Measurements from ENCODE around the gene SAFB. TPM values are rescaled to one million over a fixed set of nuclear protein-coding genes. Genes with fewer than 3 reads are reported as not detected.

SAFB gene
- total RNA-seq, 2 donors from 2014 or later, result 130 to 153 TPM

- no peak overlapping the region for H3K27ac Mint-ChIP-seq
- Histone ChIP-seq H3K4me1 (ENCODE audit: control insufficient read depth, insufficient read depth, low read length) (no peaks in the 10 kb centered on the region), H3K36me3 (ENCODE audit: control insufficient read depth, insufficient read depth, low read length) (peaks cover 91% of the 10 kb centered on the region), H3K27ac (ENCODE audit: low read depth, low read length) (no peak overlapping the region), H3K9ac (ENCODE audit: extremely low read depth, low read length, poor library complexity, severe bottlenecking) (no peak overlapping the region), H3K9me3 (ENCODE audit: control insufficient read depth, low read length) (no peaks in the 10 kb centered on the region), H3K27me3 (ENCODE audit: control insufficient read depth, insufficient read depth, low read length, poor library complexity, severe bottlenecking) (no peaks in the 10 kb centered on the region), H3K4me3 (ENCODE audit: low read length) (no peak overlapping the region)
- peaks cover 80% of the 10 kb centered on the region for H3K36me3 Mint-ChIP-seq (ENCODE audit: low read depth)
- no peak for DNase-seq
- H3K4me3 Mint-ChIP-seq, result no peak overlapping the region
- H3K9me3 Mint-ChIP-seq, result no peaks in the 10 kb centered on the region
- H3K27me3 Mint-ChIP-seq (ENCODE audit: insufficient read depth), result no peaks in the 10 kb centered on the region
- WGBS, 2 experiments (ENCODE audit: insufficient coverage in 1 of 2, insufficient read length in 1 of 2), result 94 to 95% methylated on average over 3 to 5 of the region's 5 CpGs
- no peaks in the 10 kb centered on the region for H3K4me1 Mint-ChIP-seq
- TF ChIP-seq, protein P1, sequence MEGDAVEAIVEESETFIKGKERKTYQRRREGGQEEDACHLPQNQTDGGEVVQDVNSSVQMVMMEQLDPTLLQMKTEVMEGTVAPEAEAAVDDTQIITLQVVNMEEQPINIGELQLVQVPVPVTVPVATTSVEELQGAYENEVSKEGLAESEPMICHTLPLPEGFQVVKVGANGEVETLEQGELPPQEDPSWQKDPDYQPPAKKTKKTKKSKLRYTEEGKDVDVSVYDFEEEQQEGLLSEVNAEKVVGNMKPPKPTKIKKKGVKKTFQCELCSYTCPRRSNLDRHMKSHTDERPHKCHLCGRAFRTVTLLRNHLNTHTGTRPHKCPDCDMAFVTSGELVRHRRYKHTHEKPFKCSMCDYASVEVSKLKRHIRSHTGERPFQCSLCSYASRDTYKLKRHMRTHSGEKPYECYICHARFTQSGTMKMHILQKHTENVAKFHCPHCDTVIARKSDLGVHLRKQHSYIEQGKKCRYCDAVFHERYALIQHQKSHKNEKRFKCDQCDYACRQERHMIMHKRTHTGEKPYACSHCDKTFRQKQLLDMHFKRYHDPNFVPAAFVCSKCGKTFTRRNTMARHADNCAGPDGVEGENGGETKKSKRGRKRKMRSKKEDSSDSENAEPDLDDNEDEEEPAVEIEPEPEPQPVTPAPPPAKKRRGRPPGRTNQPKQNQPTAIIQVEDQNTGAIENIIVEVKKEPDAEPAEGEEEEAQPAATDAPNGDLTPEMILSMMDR (conservative IDR thresholded peaks at IDR 0.05), result peak; percentile 48
These were observed 28.5 kb downstream of the SAFB start for GRCh38 chr19:5651361-5651760.

DNA sequence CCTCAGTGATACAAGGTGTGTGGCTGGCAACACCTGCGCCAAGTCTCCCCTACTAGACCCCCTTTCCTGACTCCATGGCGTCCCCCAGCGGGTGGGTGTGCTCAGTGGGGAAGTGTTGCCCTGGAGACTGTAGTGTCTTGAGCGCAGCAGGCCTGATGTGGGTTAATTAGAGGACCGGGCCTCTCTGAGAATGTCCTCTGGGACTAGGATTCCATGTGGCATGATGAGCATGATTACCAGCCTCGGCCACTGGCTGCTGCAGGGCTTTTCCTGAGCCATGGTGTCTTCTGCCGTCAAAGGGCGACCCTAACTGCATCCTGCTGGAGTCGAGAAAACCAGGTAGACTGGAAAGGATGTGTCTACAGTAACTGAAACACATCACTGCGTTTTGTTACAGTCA, 29.4 kb downstream of the SAFB start:
- no peak overlapping the region for H3K4me3 ChIP-seq (ENCODE audit: low read length)
- no peaks in the 10 kb centered on the region for H3K9me3 Mint-ChIP-seq
- H3K9ac ChIP-seq (ENCODE audit: extremely low read depth, low read length, poor library complexity, severe bottlenecking), result no peak overlapping the region
- H3K4me1 Mint-ChIP-seq, result no peaks in the 10 kb centered on the region
- DNase-seq, result no peak
- H3K27me3 ChIP-seq (ENCODE audit: control insufficient read depth, insufficient read depth, low read length, poor library complexity, severe bottlenecking), result no peaks in the 10 kb centered on the region
- TF ChIP-seq, protein P1 (conservative IDR thresholded peaks at IDR 0.05), result no peak
- peaks cover 88% of the 10 kb centered on the region for H3K36me3 ChIP-seq (ENCODE audit: control insufficient read depth, insufficient read depth, low read length)
- WGBS, 2 experiments (ENCODE audit: insufficient coverage in 1 of 2, insufficient read length in 1 of 2), result 92 to 95% methylated on average over 7 to 10 of the region's 10 CpGs
- H3K27ac ChIP-seq (ENCODE audit: low read depth, low read length), result no peak overlapping the region
- H3K9me3 ChIP-seq (ENCODE audit: control insufficient read depth, low read length), result no peaks in the 10 kb centered on the region
- no peak overlapping the region for H3K27ac Mint-ChIP-seq
- no peaks in the 10 kb centered on the region for H3K27me3 Mint-ChIP-seq (ENCODE audit: insufficient read depth)
- H3K4me1 ChIP-seq (ENCODE audit: control insufficient read depth, insufficient read depth, low read length), result no peaks in the 10 kb centered on the region
- peaks cover 75% of the 10 kb centered on the region for H3K36me3 Mint-ChIP-seq (ENCODE audit: low read depth)
- H3K4me3 Mint-ChIP-seq, result no peak overlapping the region

- 90 to 92% methylated on average over 5 of the region's 5 CpGs for whole genome bisulfite sequencing, 2 experiments (ENCODE audit: insufficient coverage in 1 of 2, insufficient read length in 1 of 2)
- H3K36me3 ChIP-seq (ENCODE audit: control insufficient read depth, insufficient read depth, low read length), result peaks cover 89% of the 10 kb centered on the region
- H3K36me3 Mint-ChIP-seq (ENCODE audit: low read depth), result peaks cover 74% of the 10 kb centered on the region
These were observed 32.0 kb downstream of the SAFB start for GRCh38 chr19:5654931-5655330.

More at GRCh38 chr19:5654931-5655330, 32.0 kb downstream of the SAFB start:
- no peaks in the 10 kb centered on the region for H3K9me3 Mint-ChIP-seq
- DNase-seq, result no peak
- H3K4me3 Mint-ChIP-seq, result no peak overlapping the region
- Histone ChIP-seq H3K9ac (ENCODE audit: extremely low read depth, low read length, poor library complexity, severe bottlenecking) (no peak overlapping the region), H3K27ac (ENCODE audit: low read depth, low read length) (no peak overlapping the region), H3K4me1 (ENCODE audit: control insufficient read depth, insufficient read depth, low read length) (no peaks in the 10 kb centered on the region), H3K27me3 (ENCODE audit: control insufficient read depth, insufficient read depth, low read length, poor library complexity, severe bottlenecking) (no peaks in the 10 kb centered on the region), H3K4me3 (ENCODE audit: low read length) (no peak overlapping the region), H3K9me3 (ENCODE audit: control insufficient read depth, low read length) (no peaks in the 10 kb centered on the region)
- H3K27ac Mint-ChIP-seq, result no peak overlapping the region
- H3K27me3 Mint-ChIP-seq (ENCODE audit: insufficient read depth), result no peaks in the 10 kb centered on the region
- TF ChIP-seq, protein P1 (conservative IDR thresholded peaks at IDR 0.05), result no peak
- no peaks in the 10 kb centered on the region for H3K4me1 Mint-ChIP-seq
